Ascending aorta (tissue), 2 donors: ENCODE data around the gene LLPH. TPM values are rescaled to one million over a fixed set of nuclear protein-coding genes. Genes with fewer than 3 reads are reported as not detected.

Source experiments
- DNase-seq, 2 donors: peaks; one replicate each; pipeline ENCODE4 v3.0.0-alpha.2; 2019; ENCODE audit warnings: low spot score in 2 of 2
- H3K27ac ChIP-seq, 2 donors: fragments of 200-600 bp; sonication (generic); one replicate each; pipeline ENCODE4 v1.5.1; 2016 to 2017; ENCODE audit warnings: mild to moderate bottlenecking in 1 of 2
- H3K27me3 ChIP-seq: fragments of 200-600 bp; sonication (generic); one replicate; pipeline ENCODE4 v1.5.1; 2017
- H3K36me3 ChIP-seq, 2 donors: fragments of 200-600 bp; sonication (generic); one replicate each; pipeline ENCODE4 v1.5.1; 2016
- H3K4me1 ChIP-seq, 2 donors: fragments of 200-600 bp; sonication (generic); one replicate each; pipeline ENCODE4 v1.5.1; 2016 to 2017; ENCODE audit warnings: mild to moderate bottlenecking in 1 of 2
- H3K4me3 ChIP-seq, 2 donors: fragments of 200-600 bp; sonication (generic); one replicate each; pipeline ENCODE4 v1.5.1; 2016 to 2017; ENCODE audit warnings: mild to moderate bottlenecking in 1 of 2
- H3K9me3 ChIP-seq, 2 donors: fragments of 200-600 bp; sonication (generic); one replicate each; pipeline ENCODE4 v1.5.1; 2016
- CTCF ChIP-seq, 3 experiments: fragments of 200-600 bp in 2 of 3; fragments of 450-650 bp in 1 of 3; sonication (generic) in 2 of 3; IDR thresholded peaks; one replicate each; pipeline ENCODE4 v1.5.1; 2016 to 2019; ENCODE audit warnings: antibody characterized with exemption in 3 of 3, mild to moderate bottlenecking in 1 of 3, moderate library complexity in 1 of 3
- intact Hi-C: fragments of 100-400 bp; cut with DNase I; formaldehyde crosslinking; loops from one replicate; pipeline ENCODE4 v1.15.1; 2023
- total RNA-seq: library from RNA; depleted of rRNA; stranded (reverse); fragments of >200 nt; gene quantifications from one replicate; pipeline ENCODE4 v1.1.0, GENCODE V29; 2016

The LLPH gene
- total RNA-seq, 1 donor from 2014 or later: 0.21 TPM

- no peak for DNase-seq
- no peak for TF ChIP-seq CTCF (IDR thresholded peaks at IDR 0.05)
- Histone ChIP-seq H3K4me1 (peaks cover 0 to 8% of the 10 kb centered on the region in 2 donors), H3K27me3 (no peaks in the 10 kb centered on the region), H3K4me3 (no peak overlapping the region), H3K27ac (no peak overlapping the region), H3K9me3 (no peaks in the 10 kb centered on the region), H3K36me3 (peaks cover 7 to 21% of the 10 kb centered on the region in 2 donors)
- intact Hi-C loops: no loop called here
These were observed 12.2 kb downstream of the LLPH start for GRCh38 chr12:66118240-66118891.

GRCh38 chr12:66117242-66117641, 13.3 kb downstream of the LLPH start:
- Histone ChIP-seq H3K4me1 (peaks cover 0 to 8% of the 10 kb centered on the region in 2 donors), H3K4me3 (no peak overlapping the region), H3K27me3 (no peaks in the 10 kb centered on the region), H3K36me3 (peaks cover 0 to 9% of the 10 kb centered on the region in 2 donors), H3K9me3 (no peaks in the 10 kb centered on the region), H3K27ac (no peak overlapping the region)
- TF ChIP-seq CTCF (IDR thresholded peaks at IDR 0.05): no peak
- intact Hi-C loops: no loop called here
- DNase-seq: no peak

- Histone ChIP-seq H3K4me3 (no peak overlapping the region), H3K4me1 (peaks cover 0 to 8% of the 10 kb centered on the region in 2 donors), H3K27ac (no peak overlapping the region), H3K36me3 (no peaks in the 10 kb centered on the region), H3K9me3 (no peaks in the 10 kb centered on the region), H3K27me3 (no peaks in the 10 kb centered on the region)
- no peak for TF ChIP-seq CTCF (IDR thresholded peaks at IDR 0.05)
- intact Hi-C loops: no loop called here
- no peak for DNase-seq
These were observed 15.4 kb downstream of the LLPH start for GRCh38 chr12:66115071-66115600.

GRCh38 chr12:66113471-66113870, 17.1 kb downstream of the LLPH start:
- H3K4me3 ChIP-seq: no peak overlapping the region
- no peak for TF ChIP-seq CTCF (IDR thresholded peaks at IDR 0.05)
- intact Hi-C loops: no loop called here
- no peaks in the 10 kb centered on the region for H3K4me1 ChIP-seq
- no peak overlapping the region for H3K27ac ChIP-seq
- no peaks in the 10 kb centered on the region for H3K27me3 ChIP-seq
- H3K36me3 ChIP-seq: no peaks in the 10 kb centered on the region
- DNase-seq: no peak
- H3K9me3 ChIP-seq: no peaks in the 10 kb centered on the region

GRCh38 chr12:66111605-66112004, 18.9 kb downstream of the LLPH start:
- intact Hi-C loops: no loop called here
- Histone ChIP-seq H3K4me3 (no peak overlapping the region), H3K36me3 (no peaks in the 10 kb centered on the region), H3K9me3 (no peaks in the 10 kb centered on the region), H3K27ac (no peak overlapping the region), H3K27me3 (no peaks in the 10 kb centered on the region), H3K4me1 (no peaks in the 10 kb centered on the region)
- no peak for TF ChIP-seq CTCF (IDR thresholded peaks at IDR 0.05)
- DNase-seq: no peak
